H1 (cell line): ENCODE data around the gene NFATC1.

Experiments used
- ATF3 ChIP-seq: IDR thresholded peaks from 2 replicates; pipeline ENCODE4 v1.6.1; 2011; ENCODE audit warnings: low read depth, mild to moderate bottlenecking, low read length; ENCODE audit not compliant: insufficient read depth
- CTCF ChIP-seq, 3 experiments: IDR thresholded peaks; 1 replicate in 2 of 3; 2 replicates in 1 of 3; pipeline versions ENCODE4 v1.5.1 to v1.6.1; 2011; ENCODE audit warnings: low read length in 3 of 3, mild to moderate bottlenecking in 3 of 3, inconsistent platforms in 2 of 3, low read depth in 1 of 3, moderate library complexity in 1 of 3; ENCODE audit not compliant: insufficient read depth in 1 of 3; ENCODE audit errors: control extremely low read depth in 1 of 3
- GTF2F1 ChIP-seq: IDR thresholded peaks from 2 replicates; pipeline ENCODE4 v1.6.1; 2012; ENCODE audit warnings: low read depth, low read length, improper control_type of control experiment, borderline replicate concordance
- JUN ChIP-seq: IDR thresholded peaks from 2 replicates; pipeline ENCODE4 v1.6.1; 2011; ENCODE audit warnings: low read depth, mild to moderate bottlenecking, improper control_type of control experiment, low read length
- NRF1 ChIP-seq: IDR thresholded peaks from 2 replicates; pipeline ENCODE4 v1.6.1; 2011; ENCODE audit warnings: mild to moderate bottlenecking, low read depth, low read length, improper control_type of control experiment
- POLR2A ChIP-seq, 2 experiments: IDR thresholded peaks; 1 replicate in 1 of 2; 2 replicates in 1 of 2; pipeline ENCODE4 v1.6.1; 2011; ENCODE audit warnings: low read depth in 2 of 2, low read length in 2 of 2, mild to moderate bottlenecking in 2 of 2; ENCODE audit errors: control extremely low read depth in 1 of 2
- RAD21 ChIP-seq, 2 experiments: IDR thresholded peaks in 1 of 2; conservative IDR thresholded peaks in 1 of 2; 2 replicates each; pipeline ENCODE4 v1.6.1; 2011; ENCODE audit warnings: low read depth in 2 of 2, low read length in 2 of 2, improper control_type of control experiment in 1 of 2, inconsistent platforms in 1 of 2, mild to moderate bottlenecking in 1 of 2, moderate library complexity in 1 of 2
- SIN3A ChIP-seq, 2 experiments: IDR thresholded peaks in 1 of 2; conservative IDR thresholded peaks in 1 of 2; 2 replicates each; pipeline ENCODE4 v1.6.1; 2011 to 2012; ENCODE audit warnings: low read length in 2 of 2, improper control_type of control experiment in 1 of 2, low read depth in 1 of 2, mild to moderate bottlenecking in 1 of 2
- SP4 ChIP-seq: IDR thresholded peaks from 2 replicates; pipeline ENCODE4 v1.6.1; 2012; ENCODE audit warnings: low read length, inconsistent platforms
- SUZ12 ChIP-seq: fragments of 200-600 bp; sonication (generic); IDR thresholded peaks from 2 replicates; pipeline ENCODE4 v1.6.1; 2012; ENCODE audit warnings: mild to moderate bottlenecking, inconsistent platforms, low read length, moderate library complexity, mixed read lengths

- TF ChIP-seq NRF1 (no peak), SP4 (no peak), CTCF (IDR thresholded peaks at IDR 0.05; ENCODE audit: control extremely low read depth in 1 of 3, insufficient read depth in 1 of 3, low read depth in 1 of 3, low read length in 3 of 3) (no peak), SUZ12 (no peak), POLR2A (IDR thresholded peaks at IDR 0.05; ENCODE audit: control extremely low read depth in 1 of 2, low read depth in 2 of 2, low read length in 2 of 2) (no peak), JUN (no peak), SIN3A (conservative IDR thresholded peaks at IDR 0.05 in 1 of 2, IDR thresholded peaks at IDR 0.05 in 1 of 2; ENCODE audit: low read depth in 1 of 2, low read length in 2 of 2) (no peak), GTF2F1 (no peak), RAD21 (IDR thresholded peaks at IDR 0.05 in 1 of 2, conservative IDR thresholded peaks at IDR 0.05 in 1 of 2; ENCODE audit: low read depth in 2 of 2, low read length in 2 of 2) (no peak), ATF3 (no peak)
Observed at GRCh38 chr18:79379931-79380815, 15.6 kb upstream of the NFATC1 start.
